Measurements from ENCODE around the gene DISC1. TPM values are rescaled to one million over a fixed set of nuclear protein-coding genes. Genes with fewer than 3 reads are reported as not detected.
"Not testable (repeated sequence)": the region's sequence is repeated elsewhere in the genome, so short reads cannot be mapped to it uniquely, and the experiment has no call there.

DISC1 gene
- polyA plus RNA-seq, 1 experiment: 2.3 TPM

- DNase-seq (ENCODE audit: low read depth): no peak
- ChIA-PET CTCF (interaction anchor here (1.1 to 1.3 kb wide), 2 partner anchors 10 to 48 kb away, joined by 3 to 4 read pairs; no protein-coding TSS in a partner anchor), POLR2A (no interaction called here)
- no peak overlapping the region for H3K4me3 ChIP-seq (ENCODE audit: low read depth, low read length)
- no peaks in the 10 kb centered on the region for H3K27me3 ChIP-seq (ENCODE audit: control insufficient read depth, insufficient read depth, low read length)
- no peak for TF ChIP-seq CTCF (IDR thresholded peaks at IDR 0.05; ENCODE audit: insufficient read depth, low read depth, low read length)
- no peaks in the 10 kb centered on the region for H3K36me3 ChIP-seq (ENCODE audit: control insufficient read depth, insufficient read depth, low read length)
These were observed 27.0 kb downstream of the DISC1 start for GRCh38 chr1:231653632-231654031.

- no peaks in the 10 kb centered on the region for H3K36me3 ChIP-seq (ENCODE audit: control insufficient read depth, insufficient read depth, low read length)
- ChIA-PET CTCF (no interaction called here), POLR2A (no interaction called here)
- DNase-seq (ENCODE audit: low read depth): no peak
- H3K4me3 ChIP-seq (ENCODE audit: low read depth, low read length): no peak overlapping the region
- H3K27me3 ChIP-seq (ENCODE audit: control insufficient read depth, insufficient read depth, low read length): no peaks in the 10 kb centered on the region
- no peak for TF ChIP-seq CTCF (IDR thresholded peaks at IDR 0.05; ENCODE audit: insufficient read depth, low read depth, low read length)
These were observed 30.2 kb downstream of the DISC1 start for GRCh38 chr1:231656741-231657140.

- H3K4me3 ChIP-seq (ENCODE audit: low read depth, low read length); DNase-seq (ENCODE audit: low read depth); H3K36me3 ChIP-seq (ENCODE audit: control insufficient read depth, insufficient read depth, low read length); H3K27me3 ChIP-seq (ENCODE audit: control insufficient read depth, insufficient read depth, low read length); POLR2A ChIA-PET: not testable (repeated sequence)
- CTCF ChIA-PET: interaction anchor here (1.0 kb wide), 1 partner anchor 19 kb away, joined by 3 read pairs; no protein-coding TSS in a partner anchor
These were observed 31.6 kb downstream of the DISC1 start for GRCh38 chr1:231658223-231658622.

DNA sequence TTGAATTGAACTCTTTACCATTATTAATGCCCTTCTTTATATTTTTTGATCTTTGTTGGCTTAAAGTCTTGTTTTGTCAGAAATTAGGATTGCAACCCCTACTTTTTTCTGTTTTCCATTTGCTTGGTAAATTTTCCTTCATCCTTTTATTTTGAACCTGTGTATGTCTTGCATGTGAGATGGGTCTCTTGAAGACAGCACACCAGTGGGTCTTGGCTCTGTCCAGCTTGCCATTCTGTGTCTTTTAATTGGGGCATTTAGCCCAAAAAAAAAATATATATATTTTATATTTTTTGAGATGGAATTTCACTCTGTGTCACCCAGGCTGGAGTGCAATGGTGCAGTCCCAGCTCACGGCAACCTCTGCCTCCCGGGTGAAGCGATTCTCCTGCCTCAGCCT, 33.6 kb downstream of the DISC1 start:
- ChIA-PET POLR2A (no interaction called here), CTCF (no interaction called here)
- no peak for DNase-seq (ENCODE audit: low read depth)
- Histone ChIP-seq H3K4me3 (ENCODE audit: low read depth, low read length) (no peak overlapping the region), H3K36me3 (ENCODE audit: control insufficient read depth, insufficient read depth, low read length) (no peaks in the 10 kb centered on the region), H3K27me3 (ENCODE audit: control insufficient read depth, insufficient read depth, low read length) (no peaks in the 10 kb centered on the region)
- no peak for TF ChIP-seq CTCF (IDR thresholded peaks at IDR 0.05; ENCODE audit: insufficient read depth, low read depth, low read length)

GRCh38 chr1:231663211-231663792, 36.7 kb downstream of the DISC1 start:
- ChIA-PET POLR2A (no interaction called here), CTCF (interaction anchor here (1.0 to 1.3 kb wide), 3 partner anchors 9 to 19 kb away, joined by 3 to 4 read pairs (median 3); no protein-coding TSS in a partner anchor)
- no peak for DNase-seq (ENCODE audit: low read depth)
- Histone ChIP-seq H3K36me3 (ENCODE audit: control insufficient read depth, insufficient read depth, low read length) (no peaks in the 10 kb centered on the region), H3K27me3 (ENCODE audit: control insufficient read depth, insufficient read depth, low read length) (no peaks in the 10 kb centered on the region), H3K4me3 (ENCODE audit: low read depth, low read length) (no peak overlapping the region)
- no peak for TF ChIP-seq CTCF (IDR thresholded peaks at IDR 0.05; ENCODE audit: insufficient read depth, low read depth, low read length)

- CTCF ChIA-PET: interaction anchor here (0.7 kb wide), 1 partner anchor 66 kb away, joined by 3 read pairs; no protein-coding TSS in a partner anchor
- no peak for DNase-seq (ENCODE audit: low read depth)
- no peaks in the 10 kb centered on the region for H3K27me3 ChIP-seq (ENCODE audit: control insufficient read depth, insufficient read depth, low read length)
- TF ChIP-seq CTCF (IDR thresholded peaks at IDR 0.05; ENCODE audit: insufficient read depth, low read depth, low read length): no peak
- no peaks in the 10 kb centered on the region for H3K36me3 ChIP-seq (ENCODE audit: control insufficient read depth, insufficient read depth, low read length)
- no peak overlapping the region for H3K4me3 ChIP-seq (ENCODE audit: low read depth, low read length)
- POLR2A ChIA-PET: no interaction called here
These were observed 38.5 kb downstream of the DISC1 start for GRCh38 chr1:231665101-231665500.

Measured in BJ (cell line).